H1 (cell line): Measurements from ENCODE around the gene PFKP. TPM values are rescaled to one million over a fixed set of nuclear protein-coding genes. Genes with fewer than 3 reads are reported as not detected.

Source experiments
- EZH2 ChIP-seq: fragments of 200-600 bp; sonication (generic); IDR thresholded peaks from 2 replicates; pipeline ENCODE4 v1.7.1; 2012; ENCODE audit warnings: low read depth, mild to moderate bottlenecking, moderate library complexity, low read length, inconsistent platforms; ENCODE audit not compliant: severe bottlenecking
- FOSL1 ChIP-seq: IDR thresholded peaks from 2 replicates; pipeline ENCODE4 v1.6.1; 2011; ENCODE audit warnings: mild to moderate bottlenecking, low read depth, low read length, moderate library complexity; ENCODE audit not compliant: insufficient read depth
- HDAC2 ChIP-seq, 2 experiments: fragments of 300-600 bp in 1 of 2; sonication (generic) in 1 of 2; IDR thresholded peaks; 2 replicates each; pipeline ENCODE4 v1.6.1; 2011 to 2012; ENCODE audit warnings: low read depth in 2 of 2, low read length in 2 of 2, mild to moderate bottlenecking in 2 of 2, moderate library complexity in 2 of 2, borderline replicate concordance in 1 of 2, inconsistent platforms in 1 of 2
- RBBP5 ChIP-seq: IDR thresholded peaks from 2 replicates; pipeline ENCODE4 v1.7.1; 2012; ENCODE audit warnings: low read depth, mild to moderate bottlenecking, inconsistent platforms, low read length, moderate library complexity, borderline replicate concordance
- TAF1 ChIP-seq: IDR thresholded peaks from 2 replicates; pipeline ENCODE4 v1.6.1; 2011; ENCODE audit warnings: mild to moderate bottlenecking, low read depth, low read length
- polyA plus RNA-seq, 7 experiments: library from polyadenylated mRNA; depleted of rRNA in 3 of 7; stranded (reverse) in 5 of 7; unstranded in 2 of 7; fragments of >200 nt in 5 of 7; fragments of 200-250 nt in 2 of 7; gene quantifications; 1 replicate in 5 of 7; 2 replicates in 1 of 7; 4 replicates in 1 of 7; pipeline versions ENCODE4 v1.2.1 to v1.2.3, GENCODE V29; 2011 to 2013; ENCODE audit warnings: missing spikeins in 2 of 7, mixed read lengths in 2 of 7
- total RNA-seq: library from RNA; stranded (reverse); fragmentation: NEBNext Ultra II Directional; extraction: Animal tissue kit (Norgen Biotek cat#: 25700); gene quantifications from 2 replicates; pipeline ENCODE4 v1.2.1, GENCODE V29; 2021

The PFKP gene
- total and polyA plus RNA-seq, 2 of the 8 experiments (the other 6 are each of a cell fraction or from before 2014, with no cell fraction given) = 51.2 to 128 TPM

GRCh38 chr10:3046981-3047547 lies 20.3 kb upstream of the PFKP start (continued):
- TF ChIP-seq HDAC2 (IDR thresholded peaks at IDR 0.05; ENCODE audit: borderline replicate concordance in 1 of 2, low read depth in 2 of 2, low read length in 2 of 2) (no peak), RBBP5 (no peak), FOSL1 (no peak), EZH2 (no peak), TAF1 (no peak)
